ENCODE results near the gene SEZ6L. TPM values are rescaled to one million over a fixed set of nuclear protein-coding genes. Genes with fewer than 3 reads are reported as not detected.

Gene SEZ6L
- polyA plus RNA-seq, 1 donor from 2014 or later = 31.9 TPM

DNA sequence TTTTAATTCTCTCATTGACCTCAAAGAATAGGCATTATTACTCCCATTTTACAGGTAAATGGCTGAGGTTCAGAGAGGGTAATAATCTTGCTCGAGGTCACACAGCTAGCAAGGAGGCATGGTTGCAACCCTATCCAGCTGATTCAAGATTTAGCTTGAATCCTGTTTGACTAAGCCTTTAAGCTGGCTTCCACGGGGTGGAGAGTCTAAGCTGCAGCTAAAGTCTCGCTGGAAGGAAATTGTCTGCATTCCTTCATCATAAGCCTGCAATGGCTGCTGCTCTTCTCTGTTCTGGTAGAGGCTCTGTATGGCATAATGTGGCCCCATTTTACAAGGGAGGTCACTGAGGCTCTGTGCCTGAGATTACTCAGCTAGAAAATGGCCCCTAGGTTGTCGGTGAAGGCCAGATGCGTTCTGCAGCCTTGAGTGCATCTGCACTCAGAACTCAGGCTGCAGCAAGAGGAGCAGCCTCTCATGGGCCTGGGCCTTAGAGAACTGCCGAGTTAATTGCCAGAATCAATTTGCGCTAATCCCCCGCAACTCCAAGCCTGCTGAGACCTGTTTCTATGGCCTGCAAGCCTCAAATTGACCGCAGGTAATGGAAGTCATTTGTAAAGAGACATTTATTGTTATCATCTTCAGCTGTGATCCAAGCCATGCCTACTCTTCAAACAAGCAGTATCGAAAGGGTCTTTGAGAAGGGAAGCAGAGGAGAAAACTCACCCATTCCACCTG is 44.1 kb upstream of the SEZ6L start:
- no peaks in the 10 kb centered on the region for H3K79me2 ChIP-seq (replicated peaks; ENCODE audit: insufficient read depth, low read length)
- H3K9me3 ChIP-seq (ENCODE audit: low read length) = no peaks in the 10 kb centered on the region
- H2AFZ ChIP-seq (ENCODE audit: low read depth, low read length) = no peak overlapping the region
- no peaks in the 10 kb centered on the region for H3F3A ChIP-seq (ENCODE audit: insufficient read depth, low read length, poor library complexity, severe bottlenecking)
- no peak overlapping the region for H3K4me2 ChIP-seq (ENCODE audit: low read length)
- H3K9me2 ChIP-seq (ENCODE audit: insufficient read depth, low read length) = no peaks in the 10 kb centered on the region
- H3K27ac ChIP-seq (ENCODE audit: low read length) = peak overlapping the region; percentile 46
- no peaks in the 10 kb centered on the region for H3K36me3 ChIP-seq (ENCODE audit: insufficient read depth, low read length)
- no peak overlapping the region for H3K9ac ChIP-seq (ENCODE audit: low read length)
- peak; percentile 79 for TF ChIP-seq POLR2AphosphoS5 (IDR thresholded peaks at IDR 0.05)
- no peak for TF ChIP-seq CTCF (IDR thresholded peaks at IDR 0.05; ENCODE audit: poor library complexity, severe bottlenecking)
- no peak for TF ChIP-seq TAF1 (IDR thresholded peaks at IDR 0.05; ENCODE audit: low read depth)
- no peak for TF ChIP-seq REST (IDR thresholded peaks at IDR 0.05; ENCODE audit: borderline replicate concordance)
- peak; percentile 45 for TF ChIP-seq EP300 (conservative IDR thresholded peaks at IDR 0.05; ENCODE audit: poor library complexity, severe bottlenecking)
- no peaks in the 10 kb centered on the region for H4K20me1 ChIP-seq (ENCODE audit: insufficient read depth)
- no peak overlapping the region for H3K4me3 ChIP-seq (ENCODE audit: low read length)
- no peaks in the 10 kb centered on the region for H3K27me3 ChIP-seq (ENCODE audit: insufficient read depth, low read depth, low read length)

GRCh38 chr22:26127126-26127525 is 42.1 kb upstream of the SEZ6L start:
- Histone ChIP-seq H4K20me1 (ENCODE audit: insufficient read depth) (no peaks in the 10 kb centered on the region), H3K9me3 (ENCODE audit: low read length) (no peaks in the 10 kb centered on the region), H2AFZ (ENCODE audit: low read depth, low read length) (no peak overlapping the region), H3K27me3 (ENCODE audit: insufficient read depth, low read depth, low read length) (no peaks in the 10 kb centered on the region), H3K4me3 (ENCODE audit: low read length) (no peak overlapping the region), H3K79me2 (replicated peaks; ENCODE audit: insufficient read depth, low read length) (no peaks in the 10 kb centered on the region), H3K9me2 (ENCODE audit: insufficient read depth, low read length) (no peaks in the 10 kb centered on the region), H3F3A (ENCODE audit: insufficient read depth, low read length, poor library complexity, severe bottlenecking) (no peaks in the 10 kb centered on the region), H3K36me3 (ENCODE audit: insufficient read depth, low read length) (no peaks in the 10 kb centered on the region), H3K27ac (ENCODE audit: low read length) (no peak overlapping the region), H3K4me2 (ENCODE audit: low read length) (no peak overlapping the region), H3K9ac (ENCODE audit: low read length) (no peak overlapping the region)
- TF ChIP-seq TAF1 (IDR thresholded peaks at IDR 0.05; ENCODE audit: low read depth) (no peak), CTCF (IDR thresholded peaks at IDR 0.05; ENCODE audit: poor library complexity, severe bottlenecking) (no peak), MXI1 (conservative IDR thresholded peaks at IDR 0.05; ENCODE audit: poor library complexity, severe bottlenecking) (no peak), EZH2 (IDR thresholded peaks at IDR 0.05; ENCODE audit: borderline replicate concordance, insufficient read depth, low read length, poor library complexity, severe bottlenecking) (no peak), EP300 (conservative IDR thresholded peaks at IDR 0.05; ENCODE audit: poor library complexity, severe bottlenecking) (no peak), SMC3 (conservative IDR thresholded peaks at IDR 0.05; ENCODE audit: poor library complexity) (no peak), REST (IDR thresholded peaks at IDR 0.05; ENCODE audit: borderline replicate concordance) (no peak), RAD21 (conservative IDR thresholded peaks at IDR 0.05) (no peak), POLR2AphosphoS5 (IDR thresholded peaks at IDR 0.05) (no peak)

Measured in neural cell (in vitro differentiated cells).